ENCODE measurements around the gene DPF3. TPM values are rescaled to one million over a fixed set of nuclear protein-coding genes. Genes with fewer than 3 reads are reported as not detected.

Gene DPF3
- total and polyA plus RNA-seq, 8 donors = 1.4 to 3.6 (median 1.9) TPM

- no peak for ATAC-seq
- Histone ChIP-seq H3K4me1 (no peaks in the 10 kb centered on the region), H3K27ac (no peak overlapping the region), H3K9me3 (no peaks in the 10 kb centered on the region), H3K36me3 (no peaks in the 10 kb centered on the region), H3K4me3 (no peak overlapping the region), H3K27me3 (no peaks in the 10 kb centered on the region)
- no peak for DNase-seq
- TF ChIP-seq CTCF (IDR thresholded peaks at IDR 0.05) = no peak
- intact Hi-C loops (cut with DNase I) = no loop called here
Observed at GRCh38 chr14:72612041-72612440, 281.9 kb downstream of the DPF3 start.

- intact Hi-C loops (cut with DNase I) = no loop called here
- Histone ChIP-seq H3K9me3 (no peaks in the 10 kb centered on the region), H3K27me3 (no peaks in the 10 kb centered on the region), H3K4me1 (no peaks in the 10 kb centered on the region), H3K36me3 (no peaks in the 10 kb centered on the region), H3K27ac (no peak overlapping the region), H3K4me3 (no peak overlapping the region)
- ATAC-seq = no peak
- no peak for DNase-seq
- TF ChIP-seq CTCF (IDR thresholded peaks at IDR 0.05) = no peak
Observed at GRCh38 chr14:72611506-72611905, 282.4 kb downstream of the DPF3 start.

GRCh38 chr14:72610831-72611200, 283.1 kb downstream of the DPF3 start:
- H3K4me3 ChIP-seq = no peak overlapping the region
- no peaks in the 10 kb centered on the region for H3K4me1 ChIP-seq
- DNase-seq = no peak
- TF ChIP-seq CTCF (IDR thresholded peaks at IDR 0.05) = no peak
- H3K27me3 ChIP-seq = no peaks in the 10 kb centered on the region
- H3K9me3 ChIP-seq = no peaks in the 10 kb centered on the region
- no peaks in the 10 kb centered on the region for H3K36me3 ChIP-seq
- ATAC-seq = no peak
- intact Hi-C loops (cut with DNase I) = no loop called here
- no peak overlapping the region for H3K27ac ChIP-seq

- DNase-seq (no peak), ATAC-seq (no peak)
- intact Hi-C loops (cut with DNase I) = no loop called here
Observed at GRCh38 chr14:72610096-72610830, 283.6 kb downstream of the DPF3 start.

More at GRCh38 chr14:72610096-72610830, 283.6 kb downstream of the DPF3 start:
- no peak for TF ChIP-seq CTCF (IDR thresholded peaks at IDR 0.05)
- H3K36me3 ChIP-seq = no peaks in the 10 kb centered on the region
- H3K27ac ChIP-seq = no peak overlapping the region
- H3K4me1 ChIP-seq = no peaks in the 10 kb centered on the region
- no peaks in the 10 kb centered on the region for H3K27me3 ChIP-seq
- H3K4me3 ChIP-seq = no peak overlapping the region
- no peaks in the 10 kb centered on the region for H3K9me3 ChIP-seq

All from left lung (tissue), 10 donors.